Right lobe of liver (tissue), 6 donors: Measurements from ENCODE around the gene PTPRN2. TPM values are rescaled to one million over a fixed set of nuclear protein-coding genes. Genes with fewer than 3 reads are reported as not detected.

Experiments
- ATAC-seq, 4 donors: fragments of 200-7000 bp; cut with Tn5 transposase; one replicate each; pipeline ENCODE4 v1.9.1; 2020; ENCODE audit warnings: mild to moderate bottlenecking in 4 of 4, moderate library complexity in 4 of 4
- DNase-seq, 3 donors: peaks; one replicate each; pipeline ENCODE4 v3.0.0-alpha.2; 2020
- H3K27ac ChIP-seq, 3 donors: fragments of 200-600 bp; one replicate each; pipeline ENCODE4 v1.8.0; 2022
- H3K27me3 ChIP-seq, 2 donors: fragments of 200-600 bp; one replicate each; pipeline ENCODE4 v1.8.0; 2022
- H3K36me3 ChIP-seq, 4 donors: fragments of 200-600 bp; sonication (generic) in 1 of 4; one replicate each; pipeline versions ENCODE4 v1.5.1 to v1.8.0; 2017 to 2022; ENCODE audit warnings: control low read depth in 1 of 4
- H3K4me1 ChIP-seq, 4 donors: fragments of 200-600 bp; sonication (generic) in 1 of 4; one replicate each; pipeline versions ENCODE4 v1.5.1 to v1.8.0; 2017 to 2022; ENCODE audit warnings: control low read depth in 1 of 4
- H3K4me3 ChIP-seq, 3 donors: fragments of 200-600 bp; one replicate each; pipeline ENCODE4 v1.8.0; 2022
- H3K9me3 ChIP-seq, 4 donors: fragments of 200-600 bp; sonication (generic) in 1 of 4; one replicate each; pipeline versions ENCODE4 v1.5.1 to v1.8.0; 2017 to 2022; ENCODE audit warnings: control low read depth in 1 of 4
- CTCF ChIP-seq, 4 donors: fragments of 200-600 bp in 3 of 4; fragments of 450-650 bp in 1 of 4; IDR thresholded peaks; one replicate each; pipeline versions ENCODE4 v1.5.1 to v1.8.0; 2016 to 2022; ENCODE audit warnings: antibody characterized with exemption in 4 of 4, mild to moderate bottlenecking in 2 of 4
- POLR2A ChIP-seq: fragments of 450-650 bp; IDR thresholded peaks from one replicate; pipeline ENCODE4 v1.6.1; 2017; ENCODE audit warnings: antibody characterized with exemption, mild to moderate bottlenecking
- WGBS: methylation state at CpG from one replicate; pipeline ENCODE4 v1.1.6; 2018; ENCODE audit warnings: low coverage, low lambda C conversion rate; ENCODE audit not compliant: insufficient coverage; ENCODE audit errors: missing lambda C conversion rate; 5-methylcytosine and 5-hydroxymethylcytosine counted together
- intact Hi-C, 2 donors: fragments of 100-400 bp; cut with DNase I; formaldehyde crosslinking; loops; one replicate each; pipeline versions ENCODE4 v1.11.2 to v1.14.1; 2022
- total RNA-seq, 6 experiments: library from RNA; depleted of rRNA in 2 of 6; stranded (reverse); fragments of >200 nt in 2 of 6; fragmentation: NEBNext Ultra II Directional in 3 of 6; extraction: Animal tissue kit (Norgen Biotek cat#: 25700) in 3 of 6; gene quantifications; one replicate each; pipeline versions ENCODE4 v1.1.0 to v1.2.4, GENCODE V29; 2016 to 2023
- donor health status: DM: no; HTN: yes; CAD: no.
- donor health status: DM: no; HTN: no; CAD: no.
- donor health status: DM: no; HTN: no; CAD: no.
- donor health status: DM: no; HTN: yes; CAD: no.
- donor health status: DM: no; HTN: yes; CAD: no.

PTPRN2 gene
- total RNA-seq, 6 experiments from 2014 or later: 0.15 to 0.87 (median 0.67) TPM

DNA sequence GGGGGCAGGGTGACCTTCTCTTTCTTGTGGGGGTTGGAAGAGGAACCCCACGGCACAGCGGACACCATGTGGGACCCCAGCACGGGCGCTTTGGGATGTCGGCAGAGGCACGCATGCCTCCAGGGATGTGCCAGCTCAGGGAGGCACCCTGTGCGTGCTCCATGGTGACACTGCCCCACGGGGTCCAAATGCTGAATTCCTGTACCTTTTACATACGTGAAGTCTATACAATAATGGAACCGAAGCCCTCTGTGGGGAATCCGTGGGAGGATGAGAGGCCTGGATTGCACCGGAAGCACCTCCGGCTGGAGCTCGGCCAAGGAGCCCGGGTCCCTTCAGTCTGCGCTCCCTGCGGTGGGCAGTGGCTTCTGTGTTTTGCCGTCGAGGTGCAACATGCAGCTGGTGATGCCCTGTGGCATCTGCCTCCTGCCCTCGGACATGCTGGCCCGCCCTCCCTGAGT, 726.6 kb downstream of the PTPRN2 start:
- Histone ChIP-seq H3K27ac (no peak overlapping the region), H3K4me3 (no peak overlapping the region), H3K36me3 (no peaks in the 10 kb centered on the region), H3K4me1 (no peaks in the 10 kb centered on the region), H3K9me3 (no peaks in the 10 kb centered on the region), H3K27me3 (no peaks in the 10 kb centered on the region)
- intact Hi-C loops: no loop called here
- DNase-seq (no peak), ATAC-seq (no peak)
- TF ChIP-seq POLR2A (no peak), CTCF (IDR thresholded peaks at IDR 0.05) (no peak)
- WGBS: 79% methylated on average over 4 of the region's 21 CpGs

DNA sequence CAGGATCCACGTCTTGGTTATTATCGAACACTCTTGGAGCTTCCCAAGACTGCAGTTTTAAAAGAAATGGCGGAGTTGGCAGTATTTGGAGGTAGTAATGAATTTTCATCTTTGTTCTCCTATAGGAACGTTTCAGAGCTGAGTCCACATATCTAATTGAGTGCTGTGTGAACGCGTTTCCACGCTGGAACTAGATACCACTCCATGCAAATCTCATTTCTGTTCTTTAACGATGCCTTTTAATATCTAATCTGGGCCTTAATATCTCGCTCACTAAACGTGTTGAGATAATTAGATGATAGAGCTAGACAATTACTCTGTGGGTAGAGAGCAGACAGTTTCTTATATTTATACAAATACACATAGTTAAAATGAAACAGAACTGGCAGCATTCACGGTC, 727.2 kb downstream of the PTPRN2 start:
- WGBS: 79% methylated on average over 11 of the region's 11 CpGs
- intact Hi-C loops: no loop called here

GRCh38 chr7:157859915-157860314, 727.7 kb downstream of the PTPRN2 start:
- Histone ChIP-seq H3K4me1 (no peaks in the 10 kb centered on the region), H3K9me3 (no peaks in the 10 kb centered on the region), H3K27ac (no peak overlapping the region), H3K36me3 (no peaks in the 10 kb centered on the region), H3K4me3 (no peak overlapping the region), H3K27me3 (no peaks in the 10 kb centered on the region)
- no CpG with 5 or more reads among the region's 6 CpGs for WGBS
- intact Hi-C loops: no loop called here
- DNase-seq: no peak
- no peak for ATAC-seq
- no peak for TF ChIP-seq POLR2A

More for the DNA sequence above, 727.2 kb downstream of the PTPRN2 start:
- ATAC-seq (no peak), DNase-seq (no peak)
- H3K4me3 ChIP-seq: no peak overlapping the region
- H3K27me3 ChIP-seq: no peaks in the 10 kb centered on the region
- H3K9me3 ChIP-seq: no peaks in the 10 kb centered on the region
- no peak overlapping the region for H3K27ac ChIP-seq
- TF ChIP-seq POLR2A: no peak
- TF ChIP-seq CTCF (IDR thresholded peaks at IDR 0.05): no peak
- H3K4me1 ChIP-seq: no peaks in the 10 kb centered on the region
- H3K36me3 ChIP-seq: no peaks in the 10 kb centered on the region

- intact Hi-C loops: no loop called here
- peaks cover 0 to 3% (median 0%) of the 10 kb centered on the region in 4 donors for H3K4me1 ChIP-seq
- DNase-seq (no peak), ATAC-seq (no peak)
- no peaks in the 10 kb centered on the region for H3K36me3 ChIP-seq
- 81% methylated on average over 12 of the region's 21 CpGs for WGBS
- H3K4me3 ChIP-seq: no peak overlapping the region
- H3K27me3 ChIP-seq: no peaks in the 10 kb centered on the region
- no peaks in the 10 kb centered on the region for H3K9me3 ChIP-seq
- no peak overlapping the region for H3K27ac ChIP-seq
- TF ChIP-seq CTCF (IDR thresholded peaks at IDR 0.05) (no peak), POLR2A (no peak)
These were observed 730.0 kb downstream of the PTPRN2 start for GRCh38 chr7:157857578-157858075.

DNA sequence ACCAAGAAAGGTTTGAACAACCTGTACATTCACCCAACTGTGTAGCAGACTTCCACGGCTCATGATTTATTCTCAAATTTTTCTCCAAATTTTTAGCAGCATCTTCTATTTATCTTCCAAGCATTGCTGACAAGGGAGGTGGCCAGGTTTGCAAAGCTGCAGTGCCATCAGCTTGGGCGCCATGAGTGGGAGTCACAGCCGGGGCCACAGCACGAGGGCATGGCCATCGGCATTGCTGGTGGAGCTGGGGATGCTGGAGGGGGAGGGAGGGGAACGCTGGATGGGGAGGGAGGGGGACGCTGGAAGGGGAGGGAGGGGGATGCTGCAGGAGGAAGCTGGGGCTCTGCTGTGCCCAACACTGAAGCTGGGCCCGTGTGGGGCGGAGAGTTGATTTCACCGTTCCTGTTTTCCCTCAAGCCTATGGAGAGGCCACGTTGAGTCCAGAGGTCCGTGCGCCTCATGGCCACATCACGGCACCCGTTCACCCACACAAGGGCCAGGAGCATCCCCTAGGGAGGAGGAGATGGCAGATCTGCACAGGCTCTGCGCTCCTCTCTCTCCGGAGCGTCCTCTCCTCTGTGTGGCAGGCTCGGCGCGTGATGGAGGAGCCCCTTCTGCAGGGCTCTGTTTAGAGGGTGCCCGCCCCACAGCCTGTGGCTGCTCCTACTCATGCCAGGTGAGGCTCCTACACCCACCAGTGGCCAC, 730.6 kb downstream of the PTPRN2 start:
- no peaks in the 10 kb centered on the region for H3K27me3 ChIP-seq
- ATAC-seq: no peak
- H3K27ac ChIP-seq: no peak overlapping the region
- H3K9me3 ChIP-seq: no peaks in the 10 kb centered on the region
- no peak for TF ChIP-seq POLR2A
- TF ChIP-seq CTCF (IDR thresholded peaks at IDR 0.05): no peak
- H3K36me3 ChIP-seq: no peaks in the 10 kb centered on the region
- H3K4me1 ChIP-seq: peaks cover 0 to 3% (median 0%) of the 10 kb centered on the region in 4 donors
- WGBS: 75% methylated on average over 6 of the region's 22 CpGs
- no peak overlapping the region for H3K4me3 ChIP-seq
- no peak for DNase-seq
- intact Hi-C loops: no loop called here
